Measurements from ENCODE around the gene TAF1B. TPM values are rescaled to one million over a fixed set of nuclear protein-coding genes. Genes with fewer than 3 reads are reported as not detected.

TAF1B gene
- total and polyA plus RNA-seq, 10 of the 15 experiments (the other 5 are each of a cell fraction or from before 2014, with no cell fraction given): 8.1 to 18.3 (median 12.4) TPM

GRCh38 chr2:9949992-9950520, 106.8 kb downstream of the TAF1B start (continued):
- no peak for TF ChIP-seq BCLAF1 (IDR thresholded peaks at IDR 0.05)

GRCh38 chr2:9950521-9951271, 107.4 kb downstream of the TAF1B start:
- no TSS peak for BruUV-seq (replicated peaks)
- SMC1A ChIA-PET (ENCODE audit: uncharacterized antibody, unreplicated experiment): no interaction called here
- Histone ChIP-seq H4K20me1 (ENCODE audit: control insufficient read depth, insufficient read depth) (no peaks in the 10 kb centered on the region), H3K27me3 (replicated peaks in 1 of 2; ENCODE audit: control insufficient read depth in 2 of 2, insufficient read depth in 2 of 2, low read length in 1 of 2) (peaks cover 0 to 11% of the 10 kb centered on the region in 2 experiments; a peak in 1 of 4 replicates), H3K79me2 (ENCODE audit: control insufficient read depth, insufficient read depth, low read length) (no peaks in the 10 kb centered on the region), H3K9ac (ENCODE audit: control insufficient read depth, insufficient read depth, low read length) (no peak overlapping the region; the same call in 1 of the 2 replicates), H3K27ac (ENCODE audit: control insufficient read depth, insufficient read depth) (no peak overlapping the region), H3K4me3 (peak overlapping the region; percentile 74; the same call in 1 of the 2 replicates), H3K4me2 (ENCODE audit: control insufficient read depth, insufficient read depth) (peak overlapping the region; percentile 72), H3K4me1 (ENCODE audit: control insufficient read depth, insufficient read depth, low read length) (no peaks in the 10 kb centered on the region), H3K9me3 (replicated peaks; ENCODE audit: control insufficient read depth, insufficient read depth, low read length) (no peaks in the 10 kb centered on the region), H2AFZ (ENCODE audit: control insufficient read depth, low read depth, low read length) (peak overlapping the region; percentile 71), H3K36me3 (ENCODE audit: control insufficient read depth in 2 of 2, insufficient read depth in 2 of 2, low read length in 1 of 2) (no peaks in the 10 kb centered on the region)
- intact Hi-C loops (cut with micrococcal nuclease; ENCODE audit: unreplicated experiment): no loop called here
- in situ Hi-C loops (cut with MboI): no loop called here
- ATAC-seq: peak; percentile 55
- POLR2A ChIA-PET: no interaction called here
- FAIRE-seq: no peak
- DNase-seq (ENCODE audit: low read depth, low spot score): no peak
- RAD21 ChIA-PET (ENCODE audit: unreplicated experiment): no interaction called here
- CTCF ChIA-PET: interaction anchor here (1.0 kb wide), 1 partner anchor 34 kb away, joined by 3 read pairs; no protein-coding TSS in a partner anchor
- WGBS (ENCODE audit: insufficient coverage, insufficient replicate concordance, low lambda C conversion rate, missing lambda C conversion rate): 10% methylated on average over 75 of the region's 76 CpGs
- peak; percentile 40 for TF ChIP-seq RELA (IDR thresholded peaks at IDR 0.05; ENCODE audit: borderline replicate concordance, partially characterized antibody)
- TF ChIP-seq BACH1 (IDR thresholded peaks at IDR 0.05; ENCODE audit: borderline replicate concordance): peak; percentile 73
- no peak for TF ChIP-seq SREBF1 (IDR thresholded peaks at IDR 0.05; ENCODE audit: low read length)
- TF ChIP-seq ZNF207 (IDR thresholded peaks at IDR 0.05; ENCODE audit: borderline replicate concordance): no peak
- TF ChIP-seq MEF2A (IDR thresholded peaks at IDR 0.05; ENCODE audit: insufficient read depth, low read depth, low read length): no peak
- TF ChIP-seq RAD21 (IDR thresholded peaks at IDR 0.05; ENCODE audit: insufficient read depth, low read depth, low read length): peak; percentile 3; the same call in 1 of the 2 replicates
- TF ChIP-seq PKNOX1 (IDR thresholded peaks at IDR 0.05): no peak
- no peak for TF ChIP-seq POLR2A (IDR thresholded peaks at IDR 0.05; ENCODE audit: low read depth, low read length)
- TF ChIP-seq CTCF (IDR thresholded peaks at IDR 0.05 in 2 of 3, conservative IDR thresholded peaks at IDR 0.05 in 1 of 3; ENCODE audit: control insufficient read depth in 2 of 3, extremely low read depth in 1 of 3, insufficient read depth in 1 of 3, low read depth in 3 of 3, low read length in 3 of 3): peak in 1 of 3 experiments; percentile 8; a peak in 1 of 6 replicates
- TF ChIP-seq USF2 (IDR thresholded peaks at IDR 0.05; ENCODE audit: borderline replicate concordance, low read depth, low read length): no peak
- TF ChIP-seq HDAC2 (IDR thresholded peaks at IDR 0.05): no peak
- no peak for TF ChIP-seq ZNF24 (IDR thresholded peaks at IDR 0.05)

Data from GM12878 (cell line).